ENCODE measurements around the gene THSD4. TPM values are rescaled to one million over a fixed set of nuclear protein-coding genes. Genes with fewer than 3 reads are reported as not detected.
"Not testable (repeated sequence)": the region's sequence is repeated elsewhere in the genome, so short reads cannot be mapped to it uniquely, and the experiment has no call there.

The THSD4 gene
- total RNA-seq, 1 experiment from 2014 or later = 29.0 TPM

DNA sequence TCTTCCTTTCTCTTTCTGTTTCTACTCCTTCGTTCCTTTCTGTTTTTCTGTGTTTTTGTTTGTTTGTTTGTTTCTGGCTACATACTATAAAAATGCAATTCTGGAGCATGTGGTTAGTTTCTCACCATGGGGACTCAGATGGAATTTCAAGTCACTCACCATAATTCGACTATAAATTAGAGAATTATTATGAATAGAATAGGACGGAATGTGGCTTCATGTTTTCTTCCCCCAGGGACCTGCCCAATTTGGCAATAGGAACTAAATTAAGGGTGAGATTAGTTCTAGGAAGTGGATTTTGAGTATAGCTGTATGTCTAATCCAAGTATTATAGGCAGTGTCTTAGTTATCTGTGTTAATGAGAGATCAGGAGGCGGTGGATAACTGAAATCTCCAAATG is 96.9 kb downstream of the THSD4 start:
- H3K4me1 ChIP-seq (ENCODE audit: insufficient read depth, low read length) = no peaks in the 10 kb centered on the region
- intact Hi-C loops (cut with micrococcal nuclease) = no loop called here
- H2AFZ ChIP-seq (ENCODE audit: low read length) = no peak overlapping the region
- H3K4me2 ChIP-seq (ENCODE audit: low read length) = no peak overlapping the region
- no peaks in the 10 kb centered on the region for H4K20me1 ChIP-seq (ENCODE audit: low read length)
- no peak overlapping the region for H3K4me3 ChIP-seq (ENCODE audit: low read length)
- CTCF ChIA-PET = no interaction called here
- ATAC-seq = no peak
- no peaks in the 10 kb centered on the region for H3K9me2 ChIP-seq (replicated peaks; ENCODE audit: low read length)
- H3K79me2 ChIP-seq (ENCODE audit: low read length) = no peaks in the 10 kb centered on the region
- BruUV-seq (replicated peaks) = no TSS peak
- H3K9ac ChIP-seq (ENCODE audit: low read length) = no peak overlapping the region
- no peak overlapping the region for H3K27ac ChIP-seq (ENCODE audit: low read length)
- no peaks in the 10 kb centered on the region for H3K27me3 ChIP-seq (ENCODE audit: low read length)
- no peaks in the 10 kb centered on the region for H3F3A ChIP-seq (ENCODE audit: low read length, unreplicated experiment)
- peaks cover 10% of the 10 kb centered on the region; the same call in 1 of the 2 replicates for H3K36me3 ChIP-seq (ENCODE audit: low read depth, low read length)
- DNase-seq = no peak
- POLR2A ChIA-PET (ENCODE audit: unreplicated experiment) = no interaction called here
- TF ChIP-seq, protein P1, sequence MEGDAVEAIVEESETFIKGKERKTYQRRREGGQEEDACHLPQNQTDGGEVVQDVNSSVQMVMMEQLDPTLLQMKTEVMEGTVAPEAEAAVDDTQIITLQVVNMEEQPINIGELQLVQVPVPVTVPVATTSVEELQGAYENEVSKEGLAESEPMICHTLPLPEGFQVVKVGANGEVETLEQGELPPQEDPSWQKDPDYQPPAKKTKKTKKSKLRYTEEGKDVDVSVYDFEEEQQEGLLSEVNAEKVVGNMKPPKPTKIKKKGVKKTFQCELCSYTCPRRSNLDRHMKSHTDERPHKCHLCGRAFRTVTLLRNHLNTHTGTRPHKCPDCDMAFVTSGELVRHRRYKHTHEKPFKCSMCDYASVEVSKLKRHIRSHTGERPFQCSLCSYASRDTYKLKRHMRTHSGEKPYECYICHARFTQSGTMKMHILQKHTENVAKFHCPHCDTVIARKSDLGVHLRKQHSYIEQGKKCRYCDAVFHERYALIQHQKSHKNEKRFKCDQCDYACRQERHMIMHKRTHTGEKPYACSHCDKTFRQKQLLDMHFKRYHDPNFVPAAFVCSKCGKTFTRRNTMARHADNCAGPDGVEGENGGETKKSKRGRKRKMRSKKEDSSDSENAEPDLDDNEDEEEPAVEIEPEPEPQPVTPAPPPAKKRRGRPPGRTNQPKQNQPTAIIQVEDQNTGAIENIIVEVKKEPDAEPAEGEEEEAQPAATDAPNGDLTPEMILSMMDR (conservative IDR thresholded peaks at IDR 0.05; ENCODE audit: low read depth, low read length) = no peak
- TF ChIP-seq EZH2 (IDR thresholded peaks at IDR 0.05; ENCODE audit: low read length, unreplicated experiment) = no peak
- TF ChIP-seq EZH2phosphoT487 (IDR thresholded peaks at IDR 0.05; ENCODE audit: borderline replicate concordance, low read length) = no peak
- no peaks in the 10 kb centered on the region for H3K9me3 ChIP-seq (ENCODE audit: low read length)

DNA sequence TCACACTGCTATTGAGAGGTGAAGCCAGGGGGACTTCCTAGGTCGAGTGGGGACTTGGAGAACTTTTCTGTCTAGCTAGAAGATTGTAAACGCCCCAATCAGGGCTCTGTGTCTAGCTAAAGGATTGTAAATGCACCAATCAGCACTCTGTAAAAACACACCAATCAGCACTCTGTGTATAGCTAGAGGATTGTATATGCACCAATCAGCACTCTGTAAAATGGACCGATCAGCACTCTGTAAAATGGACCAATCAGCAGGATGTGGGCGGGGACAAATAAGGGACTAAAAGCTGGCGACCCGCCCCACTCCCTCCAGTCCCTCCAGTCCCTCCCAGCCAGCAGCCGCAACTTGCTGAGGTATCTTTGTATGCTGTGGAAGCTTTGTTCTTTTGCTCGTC is 98.7 kb downstream of the THSD4 start:
- H3K9me2 ChIP-seq (replicated peaks; ENCODE audit: low read length); H3K9ac ChIP-seq (ENCODE audit: low read length); H2AFZ ChIP-seq (ENCODE audit: low read length); H3K4me2 ChIP-seq (ENCODE audit: low read length); H3K9me3 ChIP-seq (ENCODE audit: low read length); H3K27me3 ChIP-seq (ENCODE audit: low read length); BruUV-seq (replicated peaks); intact Hi-C loops (cut with micrococcal nuclease); DNase-seq; H3F3A ChIP-seq (ENCODE audit: low read length, unreplicated experiment); H4K20me1 ChIP-seq (ENCODE audit: low read length); H3K27ac ChIP-seq (ENCODE audit: low read length); POLR2A ChIA-PET (ENCODE audit: unreplicated experiment); H3K4me3 ChIP-seq (ENCODE audit: low read length); ATAC-seq; CTCF ChIA-PET; H3K79me2 ChIP-seq (ENCODE audit: low read length); H3K4me1 ChIP-seq (ENCODE audit: insufficient read depth, low read length): not testable (repeated sequence)
- H3K36me3 ChIP-seq (ENCODE audit: low read depth, low read length) = peaks cover 11% of the 10 kb centered on the region

DNA sequence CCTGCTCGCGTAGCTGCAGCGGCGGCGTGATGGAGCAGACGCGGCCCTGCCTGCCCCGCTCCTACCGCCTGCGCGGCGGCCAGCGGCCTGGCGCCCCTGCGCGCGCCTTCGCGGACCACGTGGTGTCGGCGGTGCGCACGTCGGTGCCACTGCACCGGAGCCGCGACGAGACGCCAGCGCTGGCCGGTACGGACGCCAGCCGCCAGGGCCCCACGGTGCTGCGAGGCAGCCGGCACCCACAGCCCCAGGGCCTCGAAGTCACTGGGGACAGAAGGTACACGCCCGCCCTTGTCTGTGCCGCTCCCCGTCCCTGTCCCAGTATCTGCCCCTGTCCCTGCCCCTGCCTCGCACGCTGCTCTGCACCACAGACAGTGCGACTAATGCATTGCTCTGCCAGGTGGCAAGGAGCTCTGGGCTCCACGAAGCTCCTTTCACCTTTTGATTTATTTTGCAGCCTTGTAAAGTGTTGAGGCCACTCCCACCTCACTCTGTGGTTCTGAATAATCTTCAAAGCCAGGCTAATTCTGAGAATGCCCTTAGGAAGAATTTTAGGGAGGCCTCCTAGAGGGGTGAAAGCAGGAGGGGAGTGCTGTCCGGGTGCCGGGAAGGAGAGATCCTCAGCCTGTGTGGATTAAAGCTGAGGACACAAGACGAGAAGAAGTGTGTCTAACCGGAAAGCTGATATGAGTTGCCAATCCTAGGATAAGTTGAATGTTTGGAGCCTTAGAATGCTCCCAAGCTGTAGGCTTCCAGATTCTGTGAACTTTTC is 100.0 kb downstream of the THSD4 start:
- Histone ChIP-seq H3K9ac (ENCODE audit: low read length) (no peak overlapping the region), H3K4me2 (ENCODE audit: low read length) (no peak overlapping the region), H3K4me3 (ENCODE audit: low read length) (no peak overlapping the region), H3K79me2 (ENCODE audit: low read length) (no peaks in the 10 kb centered on the region), H3K36me3 (ENCODE audit: low read depth, low read length) (peaks cover 13% of the 10 kb centered on the region), H3K9me3 (ENCODE audit: low read length) (no peaks in the 10 kb centered on the region), H3K27me3 (ENCODE audit: low read length) (no peaks in the 10 kb centered on the region), H2AFZ (ENCODE audit: low read length) (no peak overlapping the region), H3K4me1 (ENCODE audit: insufficient read depth, low read length) (no peaks in the 10 kb centered on the region), H3K9me2 (replicated peaks; ENCODE audit: low read length) (no peaks in the 10 kb centered on the region), H3K27ac (ENCODE audit: low read length) (no peak overlapping the region), H3F3A (ENCODE audit: low read length, unreplicated experiment) (no peaks in the 10 kb centered on the region), H4K20me1 (ENCODE audit: low read length) (no peaks in the 10 kb centered on the region)
- DNase-seq (no peak), ATAC-seq (no peak)
- intact Hi-C loops (cut with micrococcal nuclease) = no loop called here
- ChIA-PET CTCF (no interaction called here), POLR2A (ENCODE audit: unreplicated experiment) (no interaction called here)
- TF ChIP-seq, protein P1 (conservative IDR thresholded peaks at IDR 0.05; ENCODE audit: low read depth, low read length) = no peak
- TF ChIP-seq EZH2phosphoT487 (IDR thresholded peaks at IDR 0.05; ENCODE audit: borderline replicate concordance, low read length) (no peak), EZH2 (IDR thresholded peaks at IDR 0.05; ENCODE audit: low read length, unreplicated experiment) (no peak)
- no TSS peak for BruUV-seq (replicated peaks)
